Stimulated activated CD4-positive, alpha-beta T cell treated with anti-CD3 and anti-CD28 coated beads, Interleukin-4, amount 100 ng/mL, for 4 hours (primary cell): ENCODE measurements around the gene CCNYL1.
"Not testable (repeated sequence)": the region's sequence is repeated elsewhere in the genome, so short reads cannot be mapped to it uniquely, and the experiment has no call there.

ENCODE experiments used
- DNase-seq, 2 experiments: peaks; one replicate each; pipeline ENCODE4 v3.0.0-alpha.2; 2020

CCNYL1 gene

DNA sequence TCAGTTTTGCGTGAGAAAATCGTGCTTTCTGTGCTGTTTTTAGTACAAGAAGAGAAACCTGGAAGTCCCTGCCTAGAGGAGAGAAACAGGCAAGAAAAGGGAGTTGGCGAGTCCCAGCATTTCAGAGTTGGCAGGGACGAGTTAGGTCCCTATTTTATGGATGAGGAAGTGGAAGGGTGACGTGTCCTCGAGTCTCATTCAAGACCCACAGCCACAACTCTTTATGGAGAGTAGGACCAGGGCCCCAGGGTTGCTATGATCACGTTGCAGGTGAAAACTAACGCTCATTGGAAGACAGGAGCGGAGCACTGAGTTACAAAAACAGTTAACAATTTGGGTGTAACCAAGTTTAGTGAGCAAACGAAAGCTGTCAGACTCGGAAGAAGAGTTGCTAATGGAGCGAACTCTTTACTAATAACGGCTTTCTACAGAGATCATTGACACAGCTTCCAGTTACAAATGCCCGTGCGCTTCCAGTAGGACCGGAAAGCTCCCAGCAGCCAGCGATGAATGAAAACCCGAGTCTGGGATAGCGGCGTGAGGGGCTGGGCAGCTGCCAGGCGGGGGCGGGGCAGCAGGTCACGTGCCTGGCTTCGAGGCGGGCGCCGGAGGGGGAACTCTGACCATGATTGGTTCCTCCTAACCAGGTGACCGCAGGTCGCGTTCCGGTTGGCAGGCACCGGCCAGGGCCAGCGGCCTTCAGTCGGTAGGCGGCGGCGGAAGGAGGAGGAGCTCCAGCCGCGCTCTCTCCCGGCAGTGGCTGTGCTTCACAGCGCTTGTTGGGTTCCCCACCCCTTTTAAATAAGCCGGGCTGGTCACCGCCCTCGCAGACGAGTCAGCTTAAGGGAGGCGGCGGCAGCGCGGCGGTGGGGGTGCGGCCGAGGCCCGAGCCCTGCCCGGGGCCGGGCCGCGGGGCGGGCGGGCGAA lies at the start of gene CCNYL1:
TSS of gene CCNYL1 (plus strand) at position 827 of the 927 bp plus-strand sequence. CDS start 257 bp downstream, outside the sequence.
- DNase-seq = peak; percentile 95 to 99

DNA sequence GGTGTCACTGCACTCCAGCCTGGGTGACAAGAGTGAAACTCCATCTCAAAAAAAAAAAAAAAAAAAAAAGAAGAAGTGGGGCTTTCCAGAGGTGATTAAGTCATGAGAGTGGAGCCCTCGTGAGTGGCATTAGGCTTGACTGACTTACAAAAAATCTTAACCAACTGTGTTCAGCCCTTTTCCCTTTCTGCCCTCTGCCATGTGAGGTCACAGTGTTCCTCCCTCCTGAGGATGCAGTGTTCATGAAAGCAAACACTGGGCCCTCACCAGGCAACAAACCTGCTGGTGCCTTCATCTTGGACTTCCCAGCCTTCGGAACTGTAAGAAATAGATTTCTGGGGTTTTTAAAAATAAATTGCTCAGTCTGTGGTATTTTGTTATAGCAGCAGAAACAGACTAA lies 49.2 kb upstream of the CCNYL1 start:
- no peak for DNase-seq

DNA sequence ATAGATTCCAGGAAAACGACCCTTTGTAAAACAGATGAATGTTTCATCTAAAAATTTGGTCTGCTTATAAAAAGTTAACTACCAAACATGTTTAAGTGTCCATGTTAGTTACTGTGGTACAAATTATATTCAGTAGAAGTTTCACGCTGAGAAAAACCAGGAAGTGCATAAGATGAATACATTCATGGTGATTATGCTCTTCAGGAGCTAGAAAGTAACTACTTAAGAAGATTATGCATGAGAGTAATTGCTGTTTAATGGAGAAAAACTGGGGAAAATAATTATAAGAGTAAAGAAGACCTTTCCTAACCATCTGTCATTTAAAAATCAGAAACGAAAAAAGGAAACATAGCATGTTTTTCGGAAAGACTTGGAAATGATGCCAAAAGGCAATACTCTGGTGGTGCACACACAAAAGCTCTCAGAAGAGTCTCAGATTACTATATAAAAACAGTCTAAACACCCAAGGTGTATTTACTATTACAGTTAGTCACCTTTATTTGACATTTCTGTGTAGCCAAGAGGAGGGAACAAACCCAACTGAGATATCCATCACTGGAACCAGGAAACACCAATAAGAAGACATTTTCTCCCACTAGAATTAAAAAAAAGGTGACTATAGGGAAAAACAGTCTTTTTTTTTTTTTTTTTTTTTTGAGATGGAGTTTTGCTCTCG lies 47.4 kb upstream of the CCNYL1 start:
- DNase-seq = no peak

DNA sequence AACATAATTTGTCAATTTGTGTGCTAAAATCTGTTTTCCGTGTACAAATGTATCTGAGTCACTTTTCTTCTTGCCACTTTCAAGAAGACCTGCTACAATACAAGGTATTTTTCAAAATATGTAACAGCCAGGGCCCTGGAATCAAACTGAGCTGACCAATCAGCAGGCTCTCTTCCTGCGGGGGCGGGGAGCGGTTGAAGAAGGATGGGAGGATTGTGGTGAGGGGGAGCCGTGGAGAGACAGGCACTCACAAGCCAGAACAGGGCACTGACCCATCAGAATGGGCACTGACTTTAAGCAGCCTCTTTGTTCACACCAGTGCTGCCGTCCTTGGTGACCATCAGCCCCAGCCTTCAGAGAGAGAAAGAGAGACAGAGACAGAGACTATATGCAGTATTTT lies 40.6 kb upstream of the CCNYL1 start:
- no peak for DNase-seq

DNA sequence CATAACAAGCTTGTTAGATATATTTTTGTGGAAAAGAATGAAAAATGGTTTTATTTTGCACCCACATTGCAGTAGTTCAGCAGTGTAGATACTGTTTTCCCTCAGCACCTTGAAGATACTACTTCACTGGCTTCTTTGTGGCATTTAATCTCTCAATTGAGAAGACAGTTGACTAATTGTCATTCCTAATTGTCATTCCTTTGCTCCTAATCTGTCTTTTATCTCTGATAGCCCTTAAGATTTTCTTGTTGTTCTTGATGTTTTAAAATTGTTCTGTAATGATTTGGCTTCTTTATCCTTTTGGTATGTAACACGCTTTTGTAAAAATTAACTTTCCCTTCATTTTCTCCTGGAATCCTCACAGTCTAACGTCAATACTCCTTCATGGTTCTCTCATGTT lies 38.0 kb upstream of the CCNYL1 start:
- no peak for DNase-seq

DNA sequence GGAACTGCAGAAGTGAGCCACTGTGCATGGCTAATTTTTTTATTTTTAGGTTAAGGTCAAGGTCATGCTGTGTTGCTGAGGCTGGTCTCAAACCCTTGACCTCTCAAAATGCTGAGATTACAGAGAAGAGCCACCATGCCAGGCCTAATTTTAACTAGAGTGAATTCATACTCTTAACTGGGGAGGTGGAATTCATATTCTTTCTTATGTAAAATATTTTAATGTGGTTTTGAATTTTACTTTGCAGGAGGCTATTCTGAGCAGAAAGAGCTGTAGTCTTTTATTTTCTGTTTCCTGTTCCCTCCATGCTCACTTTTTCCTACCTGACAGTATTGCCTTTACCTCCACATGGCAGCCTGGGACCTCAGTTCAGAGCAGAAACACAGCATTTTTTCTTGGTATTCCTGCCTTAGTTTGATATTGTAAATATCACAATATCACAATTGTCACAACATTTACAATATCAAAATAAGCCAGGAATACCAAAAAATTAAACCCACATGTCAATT lies 37.1 kb upstream of the CCNYL1 start:
- no peak for DNase-seq

DNA sequence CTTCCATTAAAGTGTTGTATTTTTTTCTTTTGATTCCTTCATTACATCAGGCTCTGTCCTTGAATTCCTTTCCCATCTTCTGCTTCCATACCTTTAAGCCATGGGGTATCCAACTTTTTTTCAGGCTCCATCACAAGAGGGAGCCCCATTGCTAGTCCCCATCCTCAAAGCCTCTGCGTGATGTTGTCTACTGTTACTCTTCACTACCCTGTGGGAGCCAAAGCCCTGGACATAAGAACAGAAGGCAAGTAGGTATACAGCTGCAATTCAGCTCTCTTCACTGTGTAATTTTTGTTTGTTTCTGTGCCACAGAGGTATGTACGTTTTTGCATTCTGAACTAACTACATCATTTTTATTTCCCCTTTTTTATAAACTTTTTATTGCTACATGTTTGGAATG lies 36.6 kb upstream of the CCNYL1 start:
- no peak for DNase-seq

DNA sequence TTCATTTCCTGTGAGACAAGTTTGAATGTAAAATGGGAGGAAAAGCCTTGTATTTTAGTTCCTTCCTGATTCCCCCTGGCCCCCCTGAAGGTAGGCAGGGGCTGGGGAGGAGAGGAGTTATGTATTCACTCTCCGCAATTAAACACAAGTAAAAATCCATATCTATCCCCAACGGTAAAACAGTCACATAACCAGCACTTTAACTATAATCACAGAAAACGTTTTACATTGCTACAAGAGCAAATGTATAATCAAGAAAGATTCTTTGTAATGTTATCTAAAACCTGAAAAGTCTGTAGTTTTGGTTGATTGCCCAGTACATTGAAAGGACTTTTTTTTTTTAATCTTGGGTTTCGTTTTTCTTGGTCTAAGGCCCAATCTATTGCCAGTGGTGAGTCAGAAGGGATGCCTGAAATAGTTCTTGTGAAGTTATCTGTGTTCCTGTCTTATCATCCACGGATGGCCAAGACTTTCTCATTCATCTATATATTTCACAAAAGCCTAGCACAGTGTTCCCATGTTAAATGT lies 34.5 kb upstream of the CCNYL1 start:
- no peak for DNase-seq

DNA sequence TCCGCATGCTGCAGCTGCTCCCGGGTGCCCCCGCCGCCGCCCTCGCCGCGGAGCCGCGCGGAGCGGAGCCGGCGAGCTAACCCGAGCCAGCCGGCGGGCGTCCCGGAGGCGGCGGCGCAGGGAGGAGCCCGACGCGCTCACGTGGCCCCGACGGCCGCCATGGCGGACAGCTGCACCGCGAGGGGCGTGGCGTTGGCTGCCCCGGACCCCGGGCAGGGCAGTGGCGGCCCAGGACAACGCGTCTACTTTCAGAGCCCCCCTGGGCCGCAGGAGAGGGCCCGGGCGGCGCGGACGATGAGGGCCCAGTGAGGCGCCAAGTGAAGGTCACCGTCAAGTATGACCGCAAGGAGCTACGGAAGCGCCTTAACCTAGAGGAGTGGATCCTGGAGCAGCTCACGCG lies 30.0 kb upstream of the CCNYL1 start:
- DNase-seq = no peak

DNA sequence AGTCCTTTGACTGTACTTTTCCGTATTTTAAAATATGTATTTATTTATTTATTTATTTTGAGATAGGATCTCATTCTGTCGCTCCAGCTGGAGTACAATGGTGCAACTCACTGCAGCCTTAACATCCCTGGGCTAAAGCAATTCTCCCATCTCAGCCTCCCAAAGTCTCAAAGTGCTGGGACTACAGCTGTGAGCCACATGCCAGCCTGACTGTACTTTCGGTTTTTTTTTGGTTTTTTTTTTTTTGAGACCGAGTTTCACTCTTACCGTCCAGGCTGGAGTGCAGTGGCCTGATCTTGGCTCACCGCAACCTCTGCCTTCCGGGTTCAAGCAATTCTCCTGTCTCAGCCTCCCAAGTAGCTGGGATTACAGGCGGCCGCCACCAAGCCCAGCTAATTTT lies 28.9 kb upstream of the CCNYL1 start:
- DNase-seq = no peak

DNA sequence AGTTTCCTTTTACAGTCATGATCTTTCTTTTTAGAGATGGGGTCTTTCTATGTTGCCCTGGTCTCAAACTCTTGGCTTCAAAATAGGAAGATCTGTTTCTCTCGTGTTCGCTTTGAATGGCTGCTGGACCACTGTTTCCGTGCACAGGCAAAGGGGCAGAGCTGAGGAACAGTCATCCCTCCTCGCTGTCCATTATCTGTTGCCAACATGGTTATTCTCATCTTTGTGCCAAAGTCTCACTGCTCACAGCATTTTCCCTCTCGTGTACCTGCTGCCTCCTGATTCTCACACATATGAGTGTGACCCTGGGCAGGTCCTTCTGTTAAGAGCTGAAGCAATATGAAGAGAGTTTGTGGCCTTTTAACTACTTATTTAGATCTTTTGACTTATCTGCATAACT lies 28.0 kb upstream of the CCNYL1 start:
- no peak for DNase-seq

DNA sequence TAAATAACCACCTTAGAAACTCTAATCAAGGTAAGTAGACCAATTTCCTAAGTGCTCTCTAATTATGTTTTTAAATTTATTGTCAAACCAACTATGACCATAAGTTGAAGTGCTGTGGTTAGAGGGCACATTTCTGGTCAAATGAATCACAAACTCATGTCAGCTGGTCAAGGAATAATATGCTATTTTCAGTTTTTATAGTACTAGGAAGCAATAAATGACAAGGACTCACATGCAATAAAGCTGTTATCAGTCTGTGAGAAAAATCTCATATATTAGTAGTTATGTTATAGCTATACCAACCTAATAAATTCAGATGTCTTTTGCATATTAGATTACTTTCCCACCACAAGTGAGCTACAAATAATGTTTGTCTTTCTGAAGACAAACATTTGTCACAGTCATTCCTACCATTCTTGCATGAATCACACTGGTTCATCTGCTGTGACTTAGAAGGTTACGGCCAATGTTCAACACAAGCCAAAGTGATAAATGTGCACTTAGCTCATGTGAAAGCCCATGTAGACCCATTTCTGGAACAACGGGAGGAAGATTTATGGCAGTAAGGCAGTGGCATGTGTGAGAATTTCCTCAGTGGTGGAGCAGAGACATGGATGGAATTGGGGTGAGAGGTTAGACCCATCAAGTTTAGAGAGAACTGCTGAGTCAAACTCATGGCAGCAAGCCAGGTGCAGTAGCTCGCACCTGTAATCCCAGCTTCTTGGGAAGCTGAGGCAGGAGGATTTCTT lies 27.4 kb upstream of the CCNYL1 start:
- no peak for DNase-seq

DNA sequence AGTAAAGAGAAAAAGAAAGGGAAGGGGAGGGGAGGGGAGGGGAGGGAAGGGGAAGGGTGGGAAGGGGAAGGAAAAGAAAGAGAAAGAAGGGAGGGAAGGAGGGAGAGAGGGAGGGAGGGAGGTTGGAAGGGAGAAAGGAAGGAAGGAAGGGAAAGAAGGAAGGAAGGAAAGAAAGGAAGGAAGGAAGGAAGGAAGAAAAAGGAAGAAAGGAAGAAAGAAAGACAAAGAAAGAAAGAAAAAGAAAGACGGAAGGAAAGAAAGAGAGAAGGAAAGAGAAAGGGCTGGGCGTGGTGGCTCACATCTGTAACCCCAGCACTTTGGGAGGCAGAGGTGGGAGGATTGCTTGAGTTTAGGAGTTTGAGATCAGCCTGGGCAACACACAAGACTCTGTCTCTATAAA lies 24.6 kb upstream of the CCNYL1 start:
- no peak for DNase-seq

DNA sequence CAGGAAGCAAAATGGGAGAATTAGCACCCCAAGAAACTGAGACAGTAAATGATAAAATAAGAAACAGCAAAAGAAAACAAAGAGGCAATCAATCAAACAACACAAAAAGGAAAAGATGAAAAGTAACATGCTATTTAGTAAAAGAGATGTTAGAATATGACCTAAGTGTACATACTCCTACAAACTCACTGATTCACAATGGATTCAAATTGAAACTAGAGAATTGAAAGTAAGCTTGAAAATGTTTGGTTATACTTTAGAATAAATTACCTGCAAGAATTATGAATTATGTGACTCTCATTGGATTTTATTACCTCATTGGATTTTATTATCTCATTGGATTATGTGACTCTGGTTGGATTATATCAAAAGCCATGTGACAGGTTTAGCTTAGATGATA lies 22.8 kb upstream of the CCNYL1 start:
- DNase-seq = no peak

DNA sequence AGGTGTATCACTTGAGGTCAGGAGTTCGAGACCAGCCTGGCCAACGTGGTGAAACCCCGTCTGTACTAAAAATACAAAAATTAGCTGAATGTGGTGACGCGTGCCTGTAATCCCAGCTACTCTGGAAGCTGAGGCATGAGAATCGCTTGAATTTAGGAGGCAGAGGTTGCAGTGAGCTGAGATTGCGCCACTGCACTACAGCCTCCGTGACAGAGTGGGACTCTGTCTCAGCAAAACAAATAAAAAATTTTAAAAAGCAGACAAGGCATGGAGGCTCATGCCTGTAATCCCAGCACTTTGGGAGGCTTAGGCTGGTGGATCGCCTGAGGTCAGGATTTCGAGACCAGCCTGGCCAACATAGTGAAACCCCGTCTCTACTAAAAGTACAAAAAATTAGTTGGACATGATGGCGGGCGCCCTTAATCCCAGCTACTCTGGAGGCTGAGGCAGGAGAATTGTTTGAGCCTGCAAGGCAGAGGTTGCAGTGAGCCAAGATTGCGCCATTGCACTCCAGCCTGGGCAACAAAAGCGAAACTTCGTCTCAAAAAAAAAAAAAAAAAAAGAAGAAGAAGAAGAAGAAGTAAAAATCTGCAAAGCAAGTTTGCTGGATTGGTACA lies 20.5 kb upstream of the CCNYL1 start:
- not testable (repeated sequence) for DNase-seq

DNA sequence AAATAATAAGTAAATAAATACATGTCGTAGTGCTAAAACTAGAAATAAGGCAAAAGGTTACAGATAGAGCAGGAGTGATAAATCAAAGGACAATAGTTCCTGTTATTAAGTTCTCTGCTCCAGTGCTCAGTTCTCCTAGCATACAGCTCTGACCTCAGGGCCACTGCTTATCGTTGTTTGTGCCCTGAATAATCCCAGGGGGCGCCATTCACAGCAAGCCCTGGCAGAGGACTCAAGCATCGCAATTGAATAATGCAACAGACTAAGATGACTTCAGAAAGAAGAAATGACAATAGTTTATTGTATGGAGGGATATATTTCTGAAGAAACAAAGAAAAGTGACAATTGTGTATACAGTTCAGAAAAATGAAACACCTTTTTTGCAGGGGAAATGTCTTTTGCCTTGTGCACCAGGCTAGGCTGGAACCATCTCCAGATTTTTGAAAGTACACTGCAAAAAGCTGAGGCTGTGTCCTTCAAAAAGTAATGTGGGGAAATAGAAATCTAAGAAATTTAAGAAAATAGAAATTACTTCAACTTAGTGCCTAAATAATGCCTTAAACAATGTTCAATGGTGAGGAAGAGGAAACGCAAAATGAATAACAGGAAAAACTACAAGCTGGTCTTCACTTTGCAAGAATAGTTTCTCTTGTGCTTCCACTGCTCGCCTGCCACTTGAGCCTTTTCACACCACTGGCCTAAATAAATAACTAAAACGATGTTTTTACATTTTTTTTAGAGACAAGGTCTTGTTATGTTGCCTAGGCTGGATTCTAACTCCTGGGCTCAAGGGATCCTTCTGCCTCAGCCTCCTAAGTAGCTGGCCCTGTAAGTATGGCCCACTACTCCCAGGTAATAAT lies 19.0 kb upstream of the CCNYL1 start:
- peak; percentile 21 to 44 for DNase-seq

DNA sequence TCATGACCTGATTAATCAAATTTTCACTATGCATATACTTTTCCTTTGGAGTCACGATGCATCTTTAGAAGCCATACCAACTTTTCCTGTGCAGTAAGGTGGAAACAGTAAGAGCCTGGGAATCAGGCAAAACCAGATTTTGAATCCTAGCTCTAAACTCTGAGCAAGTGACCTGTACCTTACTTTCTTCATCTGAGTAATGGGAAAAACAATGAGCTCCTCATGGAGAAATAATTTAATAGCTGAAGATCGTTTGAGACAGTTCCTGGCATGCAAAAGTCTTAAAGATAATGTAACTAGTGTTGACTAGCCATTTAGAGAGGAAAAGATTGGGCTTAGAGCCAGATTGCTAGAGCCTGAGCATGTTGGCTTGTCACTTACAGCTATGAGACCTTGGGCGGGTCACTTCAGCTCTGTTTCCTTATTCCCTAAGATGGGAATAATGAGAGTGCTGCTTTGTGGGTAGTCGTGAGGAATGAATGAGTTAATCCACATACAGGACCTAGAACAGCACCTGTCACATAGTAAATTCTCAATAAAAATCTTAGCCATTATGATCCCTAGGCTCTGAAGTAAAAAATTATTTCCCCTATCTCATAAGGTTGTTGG lies 17.7 kb upstream of the CCNYL1 start:
- DNase-seq = no peak

DNA sequence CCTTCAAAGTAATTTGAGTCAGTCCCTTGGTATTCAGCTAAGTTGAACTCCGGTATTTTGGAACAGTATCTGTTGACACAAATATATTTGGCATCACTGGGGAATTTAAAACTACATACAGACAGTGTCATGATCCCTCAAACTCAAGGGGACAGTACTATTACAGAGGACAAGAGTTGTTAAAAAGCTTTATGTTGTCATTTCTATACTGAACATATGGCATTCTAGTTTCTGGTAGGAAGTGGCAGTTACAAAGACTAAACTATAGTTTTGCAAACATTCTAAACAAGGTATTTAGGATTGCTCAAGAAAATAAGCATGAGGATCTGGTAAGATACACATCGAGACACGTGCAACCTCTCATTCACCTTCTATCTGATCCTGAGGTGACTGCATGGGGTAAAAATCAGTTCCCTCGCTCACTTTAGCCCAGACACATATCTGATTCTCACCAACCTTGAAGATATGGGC lies 16.6 kb upstream of the CCNYL1 start:
- no peak for DNase-seq

DNA sequence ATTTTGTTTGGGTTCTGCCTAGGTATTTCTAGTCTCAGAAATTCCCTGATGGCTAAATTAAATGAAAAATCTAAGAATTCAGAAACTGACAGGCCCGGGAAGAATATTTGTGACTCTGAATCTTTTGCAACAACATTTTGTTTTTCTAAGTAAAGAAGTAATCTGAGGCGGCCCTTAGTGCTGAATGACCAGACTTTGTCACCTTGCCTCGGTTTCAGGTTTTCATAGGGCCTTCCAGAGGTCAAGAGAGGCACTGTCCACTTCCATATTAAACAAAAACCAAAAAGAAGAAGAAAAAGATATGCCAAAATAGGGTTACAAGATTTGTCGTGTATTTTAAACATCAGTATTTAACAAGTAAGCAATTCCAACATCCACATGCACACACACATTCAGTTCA lies 16.1 kb upstream of the CCNYL1 start:
- no peak for DNase-seq

DNA sequence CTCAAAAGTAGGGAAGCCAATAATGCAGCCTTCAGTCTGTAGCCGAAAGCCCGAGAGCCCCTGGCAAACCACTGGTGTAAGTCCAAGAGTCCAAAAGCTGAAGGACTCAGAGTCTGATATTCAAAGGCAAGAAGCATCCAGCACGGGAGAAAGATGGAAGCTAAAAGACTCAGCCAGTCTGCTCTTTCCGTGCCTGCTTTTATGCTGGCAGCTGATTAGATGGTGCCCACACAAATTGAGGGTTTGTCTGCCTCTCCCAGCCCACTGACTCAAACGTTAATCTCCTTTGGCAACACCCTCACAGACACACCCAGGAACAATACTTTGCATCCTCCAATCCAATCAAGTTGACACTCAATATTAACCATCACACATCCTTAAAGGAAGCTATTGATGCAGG lies 14.5 kb upstream of the CCNYL1 start:
- not testable (repeated sequence) for DNase-seq

DNA sequence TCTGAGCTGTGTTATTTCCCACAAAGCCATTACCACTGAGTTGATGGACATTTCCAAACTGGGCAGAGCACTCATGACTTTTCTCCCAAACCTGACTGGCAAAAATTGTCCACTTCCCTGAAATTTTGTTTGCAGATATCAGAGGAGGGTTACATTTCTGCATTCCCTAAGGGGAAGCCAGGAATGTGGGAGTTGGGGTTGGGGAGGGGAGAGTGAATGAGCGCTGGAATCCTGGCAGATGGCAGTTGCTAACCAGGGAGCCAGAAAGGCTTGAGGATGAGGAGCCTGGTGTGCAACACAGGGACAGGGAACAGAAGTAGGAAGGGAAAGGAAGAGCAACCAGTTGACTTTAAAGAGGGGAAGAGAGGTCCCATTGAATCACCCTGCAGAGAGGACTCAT lies 14.0 kb upstream of the CCNYL1 start:
- no peak for DNase-seq
